IPS-18c (cell line): ENCODE measurements around the gene TSPO2.
A peak's percentile ranks its signal among the peaks of the same experiment; 100 is the strongest.

Experiments used
- H3K4me3 ChIP-seq: 2 replicates; pipeline ENCODE4 v1.7.0; 2013; ENCODE audit warnings: low read depth, mild to moderate bottlenecking, low read length, moderate library complexity; ENCODE audit not compliant: insufficient read depth
- H3K9me3 ChIP-seq: one replicate; pipeline ENCODE4 v1.6.1; 2013; ENCODE audit warnings: mild to moderate bottlenecking, low read length, moderate library complexity; ENCODE audit not compliant: control insufficient read depth, insufficient read depth

TSPO2 gene

GRCh38 chr6:41062056-41062455 lies 19.8 kb downstream of the TSPO2 start:
- no peak overlapping the region for H3K4me3 ChIP-seq
- H3K9me3 ChIP-seq: no peaks in the 10 kb centered on the region

DNA sequence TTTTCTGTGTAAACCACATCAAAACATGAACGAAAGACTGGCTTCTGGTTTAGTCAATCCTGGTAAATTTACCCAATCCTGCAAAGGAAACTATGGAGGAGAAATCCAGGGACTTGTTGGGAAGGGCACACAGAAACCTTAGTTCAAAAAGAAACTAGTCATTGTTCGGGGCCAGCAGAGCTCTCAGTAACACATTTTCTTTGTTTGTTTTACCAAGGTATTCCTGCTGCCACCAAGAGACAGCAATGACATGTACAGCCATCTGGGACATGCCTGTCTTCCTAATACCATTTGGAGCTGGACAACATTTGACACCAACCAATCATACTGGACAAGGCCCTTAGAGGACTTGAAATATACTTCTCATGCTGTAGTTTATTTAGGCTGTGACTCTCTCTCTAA lies 21.6 kb downstream of the TSPO2 start:
- Histone ChIP-seq H3K4me3 (no peak overlapping the region), H3K9me3 (no peaks in the 10 kb centered on the region)

DNA sequence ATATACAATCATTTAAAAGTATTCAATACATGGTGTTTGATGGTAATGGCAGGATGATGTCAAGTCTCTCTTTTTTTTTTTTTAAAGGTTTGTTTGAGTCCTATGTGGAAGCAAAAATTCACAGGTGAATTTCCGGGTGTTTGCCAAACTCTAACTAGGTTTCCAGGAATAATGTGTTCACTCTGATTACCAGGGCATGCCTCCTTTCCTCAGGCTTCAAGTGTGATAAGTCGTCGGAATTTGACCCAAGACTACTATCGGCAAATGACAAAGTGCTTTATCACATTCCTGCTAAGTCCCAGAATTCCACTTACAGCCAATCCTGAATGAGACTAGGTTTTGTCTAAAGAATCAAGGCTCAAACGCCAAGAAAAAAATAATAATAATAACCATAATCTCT lies 22.6 kb downstream of the TSPO2 start:
- Histone ChIP-seq H3K4me3 (no peak overlapping the region), H3K9me3 (no peaks in the 10 kb centered on the region)

- Histone ChIP-seq H3K9me3 (no peaks in the 10 kb centered on the region), H3K4me3 (no peak overlapping the region)
Observed at GRCh38 chr6:41065550-41066026, 23.3 kb downstream of the TSPO2 start.

DNA sequence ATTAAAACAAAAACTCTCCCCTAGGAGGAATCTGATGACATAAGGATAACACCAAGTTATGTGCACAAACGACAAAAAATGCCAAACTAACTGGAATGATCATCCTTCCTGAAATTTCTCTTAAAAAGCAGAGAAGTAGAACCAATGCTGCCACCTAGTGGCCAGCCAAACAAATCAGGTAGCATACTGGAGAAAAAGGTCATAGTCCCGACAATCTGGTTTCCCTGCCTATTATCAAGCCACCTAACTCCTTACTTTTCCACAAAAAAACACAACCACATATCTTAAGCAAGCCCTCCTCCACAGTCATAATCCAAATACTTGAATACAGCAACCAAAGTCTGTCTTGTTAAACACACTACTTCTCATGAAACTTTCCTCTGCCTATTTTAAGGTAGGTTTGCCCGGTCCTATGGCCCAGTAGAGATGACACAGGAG lies 24.6 kb downstream of the TSPO2 start:
- Histone ChIP-seq H3K4me3 (no peak overlapping the region), H3K9me3 (no peaks in the 10 kb centered on the region)

DNA sequence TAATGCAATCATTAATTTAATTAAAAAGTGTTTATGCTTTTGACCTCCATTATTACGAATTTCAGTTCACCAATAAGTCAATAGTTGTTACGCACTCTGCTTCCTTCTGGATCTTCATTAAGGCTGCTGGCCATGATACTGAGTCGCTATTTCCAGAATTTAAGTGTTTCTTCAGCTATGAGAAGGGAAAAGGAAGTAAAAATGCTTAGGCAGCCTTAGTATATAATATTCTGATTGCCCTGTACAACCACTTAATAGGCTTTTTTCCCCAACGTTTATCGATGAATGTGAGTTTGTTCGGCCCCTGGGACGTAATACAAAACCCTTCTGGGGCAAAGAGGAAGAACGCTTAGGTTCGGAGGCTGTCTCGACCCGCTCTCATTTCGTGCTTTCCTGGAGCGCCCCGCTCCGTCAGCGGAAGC lies 29.2 kb downstream of the TSPO2 start:
- peak overlapping the region; percentile 98 for H3K4me3 ChIP-seq
- H3K9me3 ChIP-seq: no peaks in the 10 kb centered on the region

GRCh38 chr6:41071923-41072835 lies 29.9 kb downstream of the TSPO2 start, which contains the start of gene OARD1:
OARD1 (minus strand) TSS chr6:41072356; CDS start chr6:41071634, 722 bp downstream.
- Histone ChIP-seq H3K4me3 (peak within 1 kb of the TSS; percentile 98), H3K9me3 (no peaks in the 10 kb centered on the region)

- Histone ChIP-seq H3K9me3 (no peaks in the 10 kb centered on the region), H3K4me3 (peak within 1 kb of the TSS; percentile 98)
Observed at GRCh38 chr6:41072836-41073202, 30.6 kb downstream of the TSPO2 start, which contains the start of gene NFYA. NFYA (plus strand) TSS chr6:41072974; CDS start chr6:41079090, 6,116 bp downstream.

DNA sequence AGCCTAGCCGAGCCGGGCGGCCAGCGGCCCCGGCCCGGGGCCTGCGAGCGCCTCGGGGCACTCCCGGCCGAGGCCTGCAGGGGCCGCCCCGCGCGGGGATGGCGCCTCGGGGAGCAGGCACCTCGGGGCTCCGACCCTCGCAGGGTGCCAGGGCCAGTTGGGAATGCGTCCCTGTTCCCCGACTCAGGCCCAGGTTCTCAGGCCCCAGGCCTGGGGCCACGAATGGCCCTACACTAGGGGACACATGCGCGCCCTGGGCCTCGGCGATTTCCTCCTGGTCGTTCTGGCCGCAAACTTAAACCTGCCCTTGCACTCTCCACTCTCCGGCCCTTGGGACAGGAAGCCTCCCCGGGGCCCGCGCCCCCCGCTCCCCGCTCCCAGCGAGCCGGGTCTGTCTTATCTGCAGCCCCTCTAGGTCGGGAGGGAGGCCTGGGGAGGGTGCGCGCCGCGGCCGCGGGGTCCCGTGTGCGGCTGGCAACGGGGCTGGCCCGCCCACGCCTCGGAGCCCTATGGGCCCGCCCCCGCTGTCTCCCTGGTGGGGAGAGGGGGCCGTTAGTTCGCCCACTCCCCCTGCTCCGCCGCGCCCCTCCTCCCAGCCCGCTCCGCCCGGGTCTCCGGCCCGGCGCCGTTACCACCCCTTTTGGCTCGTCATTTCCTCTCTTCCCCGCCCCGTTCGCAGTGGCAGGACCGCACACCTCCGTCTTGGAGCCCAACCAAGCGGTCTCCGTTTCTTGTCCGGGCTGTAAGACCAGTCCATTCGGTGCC lies 31.1 kb downstream of the TSPO2 start:
- peak overlapping the region; percentile 98 for H3K4me3 ChIP-seq

GRCh38 chr6:41073968-41074691 lies 31.9 kb downstream of the TSPO2 start:
- Histone ChIP-seq H3K9me3 (no peaks in the 10 kb centered on the region), H3K4me3 (peak overlapping the region; percentile 98)

More for the DNA sequence above, 31.1 kb downstream of the TSPO2 start:
- H3K9me3 ChIP-seq: no peaks in the 10 kb centered on the region

GRCh38 chr6:41074692-41075436 lies 32.6 kb downstream of the TSPO2 start:
- Histone ChIP-seq H3K9me3 (no peaks in the 10 kb centered on the region), H3K4me3 (peak overlapping the region; percentile 98; the same call in 1 of the 2 replicates)

DNA sequence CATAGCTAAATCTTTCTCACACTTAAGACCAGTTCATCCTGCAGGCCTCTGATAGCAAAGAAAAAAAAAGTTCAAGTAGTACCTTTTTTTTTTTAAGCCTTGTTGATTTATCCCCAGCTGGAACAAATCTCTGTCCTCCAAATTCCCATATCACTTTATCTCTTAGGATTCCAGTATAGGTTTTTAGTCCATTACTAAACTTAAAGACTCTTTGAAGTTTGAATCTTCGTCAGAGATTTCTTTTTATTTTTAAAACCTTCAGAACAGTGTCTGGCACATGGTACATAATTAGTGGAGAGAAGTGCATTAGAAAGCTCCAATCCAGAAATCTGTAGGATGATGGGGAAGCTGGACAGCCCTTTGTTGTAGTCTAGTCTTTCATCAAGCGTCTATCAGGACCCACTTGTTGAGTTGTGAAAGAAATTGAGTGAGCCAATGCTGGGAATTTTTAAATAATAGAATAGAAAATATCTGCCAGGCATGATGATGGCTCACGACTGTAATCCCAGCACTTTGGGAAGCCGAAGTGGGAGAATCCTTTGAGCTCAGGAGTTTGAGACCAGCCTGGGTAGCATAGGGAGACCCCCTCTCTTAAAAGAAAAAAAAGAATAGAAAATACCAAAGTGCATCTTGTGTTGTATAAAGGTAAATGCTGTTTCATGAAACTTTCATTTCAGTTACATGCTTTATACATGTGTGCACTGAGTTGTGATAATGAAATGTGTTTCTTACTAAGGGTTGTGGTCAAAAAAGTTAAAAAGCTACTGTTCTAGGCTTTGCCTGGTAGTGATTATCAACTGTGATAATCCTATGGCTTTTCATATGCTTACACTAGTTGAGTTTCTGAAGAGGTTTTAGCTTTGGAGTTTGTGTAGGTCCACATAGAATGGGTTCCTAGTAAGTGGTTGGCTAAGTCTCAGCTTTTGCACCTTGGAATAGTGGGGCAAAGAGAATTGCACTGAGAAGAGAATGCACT lies 33.7 kb downstream of the TSPO2 start:
- H3K4me3 ChIP-seq: no peak overlapping the region
- H3K9me3 ChIP-seq: no peaks in the 10 kb centered on the region

DNA sequence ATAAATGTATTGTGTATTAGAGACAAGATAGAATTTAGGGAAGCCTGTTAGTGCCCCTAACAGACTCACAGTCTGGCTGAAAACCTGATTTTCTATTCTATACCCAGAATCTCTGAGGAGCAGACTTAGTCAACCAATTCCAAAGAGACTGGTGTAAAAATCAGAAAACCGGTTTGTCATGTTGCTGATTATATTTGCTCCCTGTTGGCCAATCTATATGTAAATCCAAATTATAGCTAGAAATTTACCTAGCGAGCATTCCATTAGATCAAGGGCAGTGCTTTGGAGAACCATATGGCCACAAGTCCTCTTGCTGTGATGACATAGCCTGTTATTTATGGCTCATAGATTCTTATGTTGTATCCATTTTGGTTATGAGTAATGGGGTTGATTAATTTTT lies 35.3 kb downstream of the TSPO2 start:
- Histone ChIP-seq H3K9me3 (no peaks in the 10 kb centered on the region), H3K4me3 (no peak overlapping the region)

GRCh38 chr6:41078101-41078500 lies 35.8 kb downstream of the TSPO2 start:
- Histone ChIP-seq H3K9me3 (no peaks in the 10 kb centered on the region), H3K4me3 (no peak overlapping the region)

DNA sequence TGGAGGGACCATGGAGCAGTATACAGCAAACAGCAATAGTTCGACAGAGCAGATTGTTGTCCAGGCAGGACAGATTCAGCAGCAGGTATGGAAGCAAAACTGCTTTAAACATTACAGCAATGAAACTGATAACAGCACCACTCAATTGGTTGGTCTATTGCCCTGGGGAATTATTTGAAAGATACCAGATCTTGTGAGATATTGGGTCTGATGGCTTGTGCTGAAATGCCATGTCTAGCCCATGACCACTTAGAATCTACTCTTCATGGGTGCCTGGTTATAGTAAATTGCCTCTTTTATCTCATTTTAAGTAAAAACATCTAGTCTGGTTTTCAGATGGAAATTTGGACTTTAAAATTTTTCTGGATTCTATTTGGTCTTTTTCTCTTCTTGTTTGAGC lies 36.8 kb downstream of the TSPO2 start:
- no peaks in the 10 kb centered on the region for H3K9me3 ChIP-seq
- no peak overlapping the region for H3K4me3 ChIP-seq

DNA sequence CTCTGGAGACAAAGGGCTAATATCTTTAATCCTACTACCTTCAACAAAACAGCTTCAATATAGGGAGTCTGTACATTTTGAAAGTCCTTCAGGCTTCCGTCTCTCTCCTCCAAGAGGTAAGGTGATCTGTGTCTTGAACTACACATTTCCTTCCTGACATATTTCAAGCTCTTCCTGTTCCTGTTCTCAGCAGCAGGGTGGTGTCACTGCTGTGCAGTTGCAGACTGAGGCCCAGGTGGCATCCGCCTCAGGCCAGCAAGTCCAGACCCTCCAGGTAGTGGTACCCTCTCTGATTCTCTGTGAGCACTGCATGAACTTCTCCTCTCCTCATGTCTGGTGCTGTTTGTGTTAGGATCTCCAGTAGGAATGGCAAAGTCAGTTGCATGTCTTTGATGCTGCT lies 38.4 kb downstream of the TSPO2 start:
- Histone ChIP-seq H3K4me3 (no peak overlapping the region), H3K9me3 (no peaks in the 10 kb centered on the region)
